NB4 (cell line): Measurements from ENCODE around the gene ARL4D.
A peak's percentile ranks its signal among the peaks of the same experiment; 100 is the strongest.

ENCODE experiments used
- MAX ChIP-seq: IDR thresholded peaks from 2 replicates; pipeline ENCODE4 v1.6.1; 2011; ENCODE audit warnings: low read depth, low read length
- MYC ChIP-seq: IDR thresholded peaks from 2 replicates; pipeline ENCODE4 v1.6.1; 2011; ENCODE audit warnings: low read depth, low read length
- POLR2A ChIP-seq: IDR thresholded peaks from 2 replicates; pipeline ENCODE4 v1.6.1; 2011; ENCODE audit warnings: mild to moderate bottlenecking; ENCODE audit not compliant: insufficient read length; ENCODE audit errors: extremely low read depth
- TF ChIP-seq, protein P1 (sequence below): IDR thresholded peaks from one replicate; pipeline ENCODE4 v1.5.1; 2012; ENCODE audit warnings: low read depth, low read length

DNA sequence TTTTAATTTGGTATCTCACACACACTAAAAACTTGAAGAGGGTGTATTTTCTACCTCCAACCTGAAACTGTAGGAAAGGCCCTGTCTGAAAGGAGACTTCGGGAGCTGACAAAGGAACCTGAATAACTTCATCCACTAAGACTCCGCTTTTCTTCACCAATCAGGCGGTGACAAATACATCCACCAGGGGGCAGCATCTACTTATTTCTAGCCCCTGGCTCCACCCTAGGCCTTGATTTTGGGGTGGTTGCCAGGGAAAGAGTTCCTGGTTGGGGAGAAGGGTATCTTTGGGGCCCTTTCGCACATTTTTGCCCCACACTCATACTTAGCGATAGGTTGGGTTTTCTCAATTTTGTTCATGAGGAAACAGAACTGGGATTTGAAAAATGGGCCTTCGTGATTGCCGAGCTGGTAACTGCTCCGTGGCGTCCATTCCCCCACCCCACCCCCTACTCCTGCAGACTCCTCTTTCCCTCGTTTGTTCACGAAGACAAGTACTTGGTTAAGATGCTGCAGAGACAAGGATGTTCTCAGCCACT lies 4.8 kb upstream of the ARL4D start:
- TF ChIP-seq, protein P1, sequence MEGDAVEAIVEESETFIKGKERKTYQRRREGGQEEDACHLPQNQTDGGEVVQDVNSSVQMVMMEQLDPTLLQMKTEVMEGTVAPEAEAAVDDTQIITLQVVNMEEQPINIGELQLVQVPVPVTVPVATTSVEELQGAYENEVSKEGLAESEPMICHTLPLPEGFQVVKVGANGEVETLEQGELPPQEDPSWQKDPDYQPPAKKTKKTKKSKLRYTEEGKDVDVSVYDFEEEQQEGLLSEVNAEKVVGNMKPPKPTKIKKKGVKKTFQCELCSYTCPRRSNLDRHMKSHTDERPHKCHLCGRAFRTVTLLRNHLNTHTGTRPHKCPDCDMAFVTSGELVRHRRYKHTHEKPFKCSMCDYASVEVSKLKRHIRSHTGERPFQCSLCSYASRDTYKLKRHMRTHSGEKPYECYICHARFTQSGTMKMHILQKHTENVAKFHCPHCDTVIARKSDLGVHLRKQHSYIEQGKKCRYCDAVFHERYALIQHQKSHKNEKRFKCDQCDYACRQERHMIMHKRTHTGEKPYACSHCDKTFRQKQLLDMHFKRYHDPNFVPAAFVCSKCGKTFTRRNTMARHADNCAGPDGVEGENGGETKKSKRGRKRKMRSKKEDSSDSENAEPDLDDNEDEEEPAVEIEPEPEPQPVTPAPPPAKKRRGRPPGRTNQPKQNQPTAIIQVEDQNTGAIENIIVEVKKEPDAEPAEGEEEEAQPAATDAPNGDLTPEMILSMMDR: peak; percentile 77
- TF ChIP-seq POLR2A: no peak
- no peak for TF ChIP-seq MAX
- TF ChIP-seq MYC: no peak
